KMS-11 (cell line): ENCODE measurements around the gene DOK3.

Experiments used
- H2AFZ ChIP-seq: fragments of 200-600 bp; sonication (generic); 2 replicates; pipeline ENCODE4 v1.6.1; 2016; ENCODE audit warnings: antibody characterized with exemption, mixed run types, low read depth
- H3K27ac ChIP-seq: fragments of 200-600 bp; sonication (generic); 2 replicates; pipeline ENCODE4 v1.6.1; 2016; ENCODE audit warnings: mild to moderate bottlenecking, mixed run types
- H3K27me3 ChIP-seq: fragments of 200-600 bp; sonication (generic); 2 replicates; pipeline ENCODE4 v1.6.1; 2017; ENCODE audit warnings: mild to moderate bottlenecking, low read depth, mixed run types, moderate library complexity; ENCODE audit not compliant: insufficient read depth
- H3K36me3 ChIP-seq: fragments of 200-600 bp; sonication (generic); 2 replicates; pipeline ENCODE4 v1.6.1; 2017; ENCODE audit warnings: mild to moderate bottlenecking, mixed run types; ENCODE audit not compliant: insufficient read depth
- H3K4me1 ChIP-seq: fragments of 200-600 bp; sonication (generic); 2 replicates; pipeline ENCODE4 v1.6.1; 2016; ENCODE audit warnings: mild to moderate bottlenecking, low read depth, mixed run types; ENCODE audit not compliant: poor library complexity, severe bottlenecking
- H3K4me2 ChIP-seq: fragments of 200-600 bp; sonication (generic); 2 replicates; pipeline ENCODE4 v1.7.0; 2016; ENCODE audit warnings: mild to moderate bottlenecking, mixed run types
- H3K4me3 ChIP-seq: fragments of 200-600 bp; sonication (generic); IDR thresholded peaks from 2 replicates; pipeline ENCODE4 v1.6.1; 2017; ENCODE audit warnings: low read depth, low read length, mixed read lengths; ENCODE audit not compliant: insufficient read depth
- H3K79me2 ChIP-seq: fragments of 200-600 bp; sonication (generic); 2 replicates; pipeline ENCODE4 v1.6.1; 2016; ENCODE audit warnings: low read depth, mixed run types; ENCODE audit not compliant: insufficient read depth
- H3K9ac ChIP-seq: fragments of 200-600 bp; sonication (generic); 2 replicates; pipeline ENCODE4 v1.6.1; 2016; ENCODE audit warnings: mild to moderate bottlenecking, mixed run types
- H4K20me1 ChIP-seq: fragments of 200-600 bp; sonication (generic); 2 replicates; pipeline ENCODE4 v1.6.1; 2016; ENCODE audit warnings: mild to moderate bottlenecking, mixed run types; ENCODE audit not compliant: insufficient read depth
- CTCF ChIP-seq: fragments of 200-600 bp; sonication (generic); conservative IDR thresholded peaks from 2 replicates; pipeline ENCODE4 v1.6.1; 2017; ENCODE audit warnings: low read depth, mild to moderate bottlenecking, antibody characterized with exemption, low read length, moderate library complexity, mixed read lengths

Gene DOK3

GRCh38 chr5:177482359-177482795 is 27.2 kb downstream of the DOK3 start:
- TF ChIP-seq CTCF = no peak
- Histone ChIP-seq H3K4me2 (no peak overlapping the region), H3K9ac (no peak overlapping the region), H3K27ac (no peak overlapping the region), H3K36me3 (no peaks in the 10 kb centered on the region), H3K4me3 (no peak overlapping the region), H2AFZ (no peak overlapping the region), H3K27me3 (no peaks in the 10 kb centered on the region), H3K4me1 (no peaks in the 10 kb centered on the region), H4K20me1 (no peaks in the 10 kb centered on the region), H3K79me2 (no peaks in the 10 kb centered on the region)

- Histone ChIP-seq H3K4me3 (no peak overlapping the region), H3K27me3 (no peaks in the 10 kb centered on the region), H3K79me2 (no peaks in the 10 kb centered on the region), H3K4me1 (no peaks in the 10 kb centered on the region), H3K27ac (no peak overlapping the region), H4K20me1 (no peaks in the 10 kb centered on the region), H3K4me2 (no peak overlapping the region), H2AFZ (no peak overlapping the region), H3K36me3 (no peaks in the 10 kb centered on the region), H3K9ac (no peak overlapping the region)
- TF ChIP-seq CTCF = no peak
Measured at GRCh38 chr5:177479774-177480173, 29.9 kb downstream of the DOK3 start.

GRCh38 chr5:177478711-177479646 is 30.6 kb downstream of the DOK3 start:
- Histone ChIP-seq H3K36me3 (no peaks in the 10 kb centered on the region), H3K4me1 (no peaks in the 10 kb centered on the region), H3K4me3 (no peak overlapping the region), H3K27ac (no peak overlapping the region), H3K9ac (no peak overlapping the region), H3K27me3 (no peaks in the 10 kb centered on the region), H2AFZ (no peak overlapping the region), H3K79me2 (no peaks in the 10 kb centered on the region), H4K20me1 (no peaks in the 10 kb centered on the region), H3K4me2 (no peak overlapping the region)
- no peak for TF ChIP-seq CTCF

- Histone ChIP-seq H2AFZ (no peak overlapping the region), H4K20me1 (no peaks in the 10 kb centered on the region), H3K36me3 (no peaks in the 10 kb centered on the region), H3K4me2 (no peak overlapping the region), H3K79me2 (no peaks in the 10 kb centered on the region), H3K4me1 (no peaks in the 10 kb centered on the region), H3K27me3 (no peaks in the 10 kb centered on the region), H3K4me3 (no peak overlapping the region), H3K27ac (no peak overlapping the region), H3K9ac (no peak overlapping the region)
- TF ChIP-seq CTCF = no peak
Measured at GRCh38 chr5:177477701-177478477, 31.7 kb downstream of the DOK3 start.
